ENCODE results near the gene UBE3A. TPM values are rescaled to one million over a fixed set of nuclear protein-coding genes. Genes with fewer than 3 reads are reported as not detected.

The UBE3A gene
- total RNA-seq, 2 donors from 2014 or later = 92.2 to 101 TPM

DNA sequence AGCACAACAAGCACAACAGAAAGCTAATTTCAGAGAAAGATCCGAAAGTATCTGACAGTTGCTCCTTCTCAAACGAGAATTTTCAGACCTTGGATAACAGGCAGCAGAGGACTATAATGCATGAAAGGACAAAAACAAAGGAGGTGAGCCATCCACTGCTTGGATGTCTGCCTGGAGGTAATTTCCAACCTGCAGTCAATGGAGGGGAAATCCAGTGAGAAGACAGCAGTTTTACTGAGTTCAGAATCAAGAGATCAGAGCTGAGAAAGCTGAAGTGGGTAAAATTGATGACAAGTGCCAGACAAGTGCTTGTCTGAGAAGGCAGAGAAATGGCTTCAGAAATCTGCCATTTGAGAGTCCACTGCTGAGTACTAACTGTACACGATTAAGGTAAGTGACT lies 22.1 kb downstream of the UBE3A start:
- Histone ChIP-seq H3K27ac (ENCODE audit: low read depth, low read length) (no peak overlapping the region), H3K27me3 (ENCODE audit: control insufficient read depth, insufficient read depth, low read length, poor library complexity, severe bottlenecking) (no peaks in the 10 kb centered on the region), H3K4me1 (ENCODE audit: control insufficient read depth, insufficient read depth, low read length) (peaks cover 5% of the 10 kb centered on the region), H3K9me3 (ENCODE audit: control insufficient read depth, low read length) (no peaks in the 10 kb centered on the region), H3K36me3 (ENCODE audit: control insufficient read depth, insufficient read depth, low read length) (peaks cover 21% of the 10 kb centered on the region), H3K4me3 (ENCODE audit: low read length) (no peak overlapping the region), H3K9ac (ENCODE audit: extremely low read depth, low read length, poor library complexity, severe bottlenecking) (no peak overlapping the region)
- H3K4me1 Mint-ChIP-seq = peaks cover 13% of the 10 kb centered on the region
- peaks cover 8% of the 10 kb centered on the region for H3K36me3 Mint-ChIP-seq (ENCODE audit: low read depth)
- no peaks in the 10 kb centered on the region for H3K27me3 Mint-ChIP-seq (ENCODE audit: insufficient read depth)
- H3K4me3 Mint-ChIP-seq = no peak overlapping the region
- no peaks in the 10 kb centered on the region for H3K9me3 Mint-ChIP-seq
- DNase-seq = no peak
- WGBS, 2 experiments (ENCODE audit: insufficient coverage in 1 of 2, insufficient read length in 1 of 2) = 83 to 88% methylated on average over 3 of the region's 3 CpGs
- TF ChIP-seq, protein P1, sequence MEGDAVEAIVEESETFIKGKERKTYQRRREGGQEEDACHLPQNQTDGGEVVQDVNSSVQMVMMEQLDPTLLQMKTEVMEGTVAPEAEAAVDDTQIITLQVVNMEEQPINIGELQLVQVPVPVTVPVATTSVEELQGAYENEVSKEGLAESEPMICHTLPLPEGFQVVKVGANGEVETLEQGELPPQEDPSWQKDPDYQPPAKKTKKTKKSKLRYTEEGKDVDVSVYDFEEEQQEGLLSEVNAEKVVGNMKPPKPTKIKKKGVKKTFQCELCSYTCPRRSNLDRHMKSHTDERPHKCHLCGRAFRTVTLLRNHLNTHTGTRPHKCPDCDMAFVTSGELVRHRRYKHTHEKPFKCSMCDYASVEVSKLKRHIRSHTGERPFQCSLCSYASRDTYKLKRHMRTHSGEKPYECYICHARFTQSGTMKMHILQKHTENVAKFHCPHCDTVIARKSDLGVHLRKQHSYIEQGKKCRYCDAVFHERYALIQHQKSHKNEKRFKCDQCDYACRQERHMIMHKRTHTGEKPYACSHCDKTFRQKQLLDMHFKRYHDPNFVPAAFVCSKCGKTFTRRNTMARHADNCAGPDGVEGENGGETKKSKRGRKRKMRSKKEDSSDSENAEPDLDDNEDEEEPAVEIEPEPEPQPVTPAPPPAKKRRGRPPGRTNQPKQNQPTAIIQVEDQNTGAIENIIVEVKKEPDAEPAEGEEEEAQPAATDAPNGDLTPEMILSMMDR (conservative IDR thresholded peaks at IDR 0.05) = no peak
- H3K27ac Mint-ChIP-seq = no peak overlapping the region

DNA sequence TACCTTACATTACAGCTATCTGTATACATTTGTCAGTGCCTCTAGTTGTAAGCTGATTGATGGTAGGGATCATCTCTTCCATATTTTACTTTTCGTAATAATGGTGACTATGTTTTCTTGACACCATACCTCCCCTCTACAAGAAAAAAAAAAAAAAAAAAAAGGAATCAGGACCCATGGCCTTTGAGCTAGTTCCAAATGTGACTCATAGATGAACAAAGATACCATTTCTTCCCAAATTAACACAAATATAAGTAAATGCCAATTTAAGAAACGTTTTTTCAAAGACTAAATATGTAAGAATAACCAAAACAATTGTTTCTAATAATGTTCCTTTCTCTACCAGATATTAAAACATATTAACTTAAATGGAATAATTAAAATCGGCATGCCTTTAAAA lies 23.1 kb downstream of the UBE3A start:
- H3K36me3 ChIP-seq (ENCODE audit: control insufficient read depth, insufficient read depth, low read length) = peaks cover 12% of the 10 kb centered on the region
- no peak overlapping the region for H3K27ac Mint-ChIP-seq
- no peaks in the 10 kb centered on the region for H3K36me3 Mint-ChIP-seq (ENCODE audit: low read depth)
- no peaks in the 10 kb centered on the region for H3K9me3 Mint-ChIP-seq
- H3K4me1 ChIP-seq (ENCODE audit: control insufficient read depth, insufficient read depth, low read length) = peaks cover 5% of the 10 kb centered on the region
- H3K27ac ChIP-seq (ENCODE audit: low read depth, low read length) = no peak overlapping the region
- no peak overlapping the region for H3K4me3 Mint-ChIP-seq
- no peak for DNase-seq
- TF ChIP-seq, protein P1 (conservative IDR thresholded peaks at IDR 0.05) = no peak
- H3K9ac ChIP-seq (ENCODE audit: extremely low read depth, low read length, poor library complexity, severe bottlenecking) = no peak overlapping the region
- no peaks in the 10 kb centered on the region for H3K9me3 ChIP-seq (ENCODE audit: control insufficient read depth, low read length)
- H3K4me1 Mint-ChIP-seq = peaks cover 13% of the 10 kb centered on the region
- no peaks in the 10 kb centered on the region for H3K27me3 ChIP-seq (ENCODE audit: control insufficient read depth, insufficient read depth, low read length, poor library complexity, severe bottlenecking)
- H3K4me3 ChIP-seq (ENCODE audit: low read length) = no peak overlapping the region
- 75 to 96% methylated on average over 1 to 3 of the region's 3 CpGs for WGBS, 2 experiments (ENCODE audit: insufficient coverage in 1 of 2, insufficient read length in 1 of 2)
- H3K27me3 Mint-ChIP-seq (ENCODE audit: insufficient read depth) = no peaks in the 10 kb centered on the region

DNA sequence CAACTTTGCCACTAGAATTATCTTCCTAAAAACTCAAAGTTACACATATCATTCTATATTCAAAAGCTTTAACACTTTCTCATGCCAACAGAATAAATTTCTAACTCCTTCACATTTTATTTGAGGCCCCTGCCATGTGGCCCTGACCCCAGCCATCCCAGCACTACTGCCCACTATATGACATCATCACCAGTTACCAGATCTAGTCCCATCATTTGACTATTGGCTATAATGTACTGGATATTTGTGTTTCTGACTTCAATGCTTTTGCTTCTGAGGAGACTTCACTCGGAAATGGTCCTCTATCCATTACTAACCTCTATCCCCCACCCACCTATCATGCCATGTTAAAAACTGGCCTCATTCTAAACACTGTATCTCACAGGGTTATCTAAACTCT lies 23.6 kb downstream of the UBE3A start:
- TF ChIP-seq, protein P1 (conservative IDR thresholded peaks at IDR 0.05) = no peak
- Mint-ChIP-seq H3K27me3 (ENCODE audit: insufficient read depth) (no peaks in the 10 kb centered on the region), H3K36me3 (ENCODE audit: low read depth) (no peaks in the 10 kb centered on the region), H3K4me3 (no peak overlapping the region), H3K4me1 (peaks cover 13% of the 10 kb centered on the region), H3K9me3 (no peaks in the 10 kb centered on the region), H3K27ac (peak overlapping the region; percentile 33)
- Histone ChIP-seq H3K9me3 (ENCODE audit: control insufficient read depth, low read length) (no peaks in the 10 kb centered on the region), H3K4me3 (ENCODE audit: low read length) (no peak overlapping the region), H3K27ac (ENCODE audit: low read depth, low read length) (no peak overlapping the region), H3K36me3 (ENCODE audit: control insufficient read depth, insufficient read depth, low read length) (peaks cover 8% of the 10 kb centered on the region), H3K4me1 (ENCODE audit: control insufficient read depth, insufficient read depth, low read length) (peaks cover 5% of the 10 kb centered on the region), H3K9ac (ENCODE audit: extremely low read depth, low read length, poor library complexity, severe bottlenecking) (no peak overlapping the region), H3K27me3 (ENCODE audit: control insufficient read depth, insufficient read depth, low read length, poor library complexity, severe bottlenecking) (no peaks in the 10 kb centered on the region)
- DNase-seq = no peak
- WGBS, 2 experiments (ENCODE audit: insufficient coverage in 1 of 2, insufficient read length in 1 of 2) = 86 to 97% methylated on average over 1 of the region's 1 CpG
